Measurements from ENCODE around the gene LCK. TPM values are rescaled to one million over a fixed set of nuclear protein-coding genes. Genes with fewer than 3 reads are reported as not detected.
A peak's percentile ranks its signal among the peaks of the same experiment; 100 is the strongest.

LCK gene
- total and polyA plus RNA-seq, 10 of the 15 experiments (the other 5 are each of a cell fraction or from before 2014, with no cell fraction given) = 31.5 to 173 (median 119) TPM

DNA sequence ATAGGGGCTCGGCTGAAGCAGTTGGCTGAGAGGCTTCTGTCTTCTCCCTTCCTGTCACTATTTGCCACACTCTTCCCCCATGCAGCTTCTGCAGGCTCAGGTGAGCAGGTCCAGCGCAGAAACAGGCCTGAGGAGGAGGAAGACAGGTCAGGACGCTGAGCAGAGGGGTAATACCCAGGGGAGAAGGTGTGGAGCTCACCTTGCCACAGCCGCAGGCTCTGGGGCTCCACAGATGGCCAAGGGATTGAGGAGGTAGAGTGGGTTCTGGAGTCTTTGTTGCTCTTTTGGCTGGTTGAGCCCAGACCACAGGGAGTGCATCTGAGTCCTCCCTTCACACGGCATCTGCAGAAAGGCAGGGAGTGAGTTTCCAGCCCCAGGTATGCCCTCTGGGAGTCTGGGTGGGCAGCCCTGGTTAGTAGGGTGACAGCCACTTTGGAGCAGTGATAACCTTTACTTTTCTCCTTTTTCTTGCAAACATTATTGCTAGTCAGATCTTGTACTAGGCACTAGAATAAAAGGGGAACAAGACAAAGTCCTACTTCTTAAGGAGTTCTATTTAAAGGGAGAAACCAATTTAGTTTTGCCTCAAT, 19.1 kb upstream of the LCK start:
- POLR2A ChIA-PET = no interaction called here
- DNase-seq (ENCODE audit: low read depth, low spot score) (no peak), ATAC-seq (no peak; the same call in 2 of the 3 replicates), FAIRE-seq (no peak)
- H3K4me3 ChIP-seq = no peak overlapping the region
- BruUV-seq (replicated peaks) = no TSS peak
- no peaks in the 10 kb centered on the region for H3K9me3 ChIP-seq (replicated peaks; ENCODE audit: control insufficient read depth, insufficient read depth, low read length)
- SMC1A ChIA-PET (ENCODE audit: uncharacterized antibody, unreplicated experiment) = interaction anchor here (0.8 kb wide), 1 partner anchor 13 kb away, joined by 3 read pairs; no protein-coding TSS in a partner anchor
- H3K4me1 ChIP-seq (ENCODE audit: control insufficient read depth, insufficient read depth, low read length) = no peaks in the 10 kb centered on the region
- no peaks in the 10 kb centered on the region for H3K27me3 ChIP-seq (replicated peaks in 1 of 2; ENCODE audit: control insufficient read depth in 2 of 2, insufficient read depth in 2 of 2, low read length in 1 of 2)
- no peak overlapping the region for H3K4me2 ChIP-seq (ENCODE audit: control insufficient read depth, insufficient read depth)
- TF ChIP-seq, protein P1, sequence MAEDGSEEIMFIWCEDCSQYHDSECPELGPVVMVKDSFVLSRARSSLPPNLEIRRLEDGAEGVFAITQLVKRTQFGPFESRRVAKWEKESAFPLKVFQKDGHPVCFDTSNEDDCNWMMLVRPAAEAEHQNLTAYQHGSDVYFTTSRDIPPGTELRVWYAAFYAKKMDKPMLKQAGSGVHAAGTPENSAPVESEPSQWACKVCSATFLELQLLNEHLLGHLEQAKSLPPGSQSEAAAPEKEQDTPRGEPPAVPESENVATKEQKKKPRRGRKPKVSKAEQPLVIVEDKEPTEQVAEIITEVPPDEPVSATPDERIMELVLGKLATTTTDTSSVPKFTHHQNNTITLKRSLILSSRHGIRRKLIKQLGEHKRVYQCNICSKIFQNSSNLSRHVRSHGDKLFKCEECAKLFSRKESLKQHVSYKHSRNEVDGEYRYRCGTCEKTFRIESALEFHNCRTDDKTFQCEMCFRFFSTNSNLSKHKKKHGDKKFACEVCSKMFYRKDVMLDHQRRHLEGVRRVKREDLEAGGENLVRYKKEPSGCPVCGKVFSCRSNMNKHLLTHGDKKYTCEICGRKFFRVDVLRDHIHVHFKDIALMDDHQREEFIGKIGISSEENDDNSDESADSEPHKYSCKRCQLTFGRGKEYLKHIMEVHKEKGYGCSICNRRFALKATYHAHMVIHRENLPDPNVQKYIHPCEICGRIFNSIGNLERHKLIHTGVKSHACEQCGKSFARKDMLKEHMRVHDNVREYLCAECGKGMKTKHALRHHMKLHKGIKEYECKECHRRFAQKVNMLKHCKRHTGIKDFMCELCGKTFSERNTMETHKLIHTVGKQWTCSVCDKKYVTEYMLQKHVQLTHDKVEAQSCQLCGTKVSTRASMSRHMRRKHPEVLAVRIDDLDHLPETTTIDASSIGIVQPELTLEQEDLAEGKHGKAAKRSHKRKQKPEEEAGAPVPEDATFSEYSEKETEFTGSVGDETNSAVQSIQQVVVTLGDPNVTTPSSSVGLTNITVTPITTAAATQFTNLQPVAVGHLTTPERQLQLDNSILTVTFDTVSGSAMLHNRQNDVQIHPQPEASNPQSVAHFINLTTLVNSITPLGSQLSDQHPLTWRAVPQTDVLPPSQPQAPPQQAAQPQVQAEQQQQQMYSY (CRISPR knock-in tag; IDR thresholded peaks at IDR 0.05) = no peak
- TF ChIP-seq ZNF217 (IDR thresholded peaks at IDR 0.05) (no peak), POLR2A (IDR thresholded peaks at IDR 0.05; ENCODE audit: low read depth, low read length) (peak; percentile 51)
- TF ChIP-seq, protein P2, sequence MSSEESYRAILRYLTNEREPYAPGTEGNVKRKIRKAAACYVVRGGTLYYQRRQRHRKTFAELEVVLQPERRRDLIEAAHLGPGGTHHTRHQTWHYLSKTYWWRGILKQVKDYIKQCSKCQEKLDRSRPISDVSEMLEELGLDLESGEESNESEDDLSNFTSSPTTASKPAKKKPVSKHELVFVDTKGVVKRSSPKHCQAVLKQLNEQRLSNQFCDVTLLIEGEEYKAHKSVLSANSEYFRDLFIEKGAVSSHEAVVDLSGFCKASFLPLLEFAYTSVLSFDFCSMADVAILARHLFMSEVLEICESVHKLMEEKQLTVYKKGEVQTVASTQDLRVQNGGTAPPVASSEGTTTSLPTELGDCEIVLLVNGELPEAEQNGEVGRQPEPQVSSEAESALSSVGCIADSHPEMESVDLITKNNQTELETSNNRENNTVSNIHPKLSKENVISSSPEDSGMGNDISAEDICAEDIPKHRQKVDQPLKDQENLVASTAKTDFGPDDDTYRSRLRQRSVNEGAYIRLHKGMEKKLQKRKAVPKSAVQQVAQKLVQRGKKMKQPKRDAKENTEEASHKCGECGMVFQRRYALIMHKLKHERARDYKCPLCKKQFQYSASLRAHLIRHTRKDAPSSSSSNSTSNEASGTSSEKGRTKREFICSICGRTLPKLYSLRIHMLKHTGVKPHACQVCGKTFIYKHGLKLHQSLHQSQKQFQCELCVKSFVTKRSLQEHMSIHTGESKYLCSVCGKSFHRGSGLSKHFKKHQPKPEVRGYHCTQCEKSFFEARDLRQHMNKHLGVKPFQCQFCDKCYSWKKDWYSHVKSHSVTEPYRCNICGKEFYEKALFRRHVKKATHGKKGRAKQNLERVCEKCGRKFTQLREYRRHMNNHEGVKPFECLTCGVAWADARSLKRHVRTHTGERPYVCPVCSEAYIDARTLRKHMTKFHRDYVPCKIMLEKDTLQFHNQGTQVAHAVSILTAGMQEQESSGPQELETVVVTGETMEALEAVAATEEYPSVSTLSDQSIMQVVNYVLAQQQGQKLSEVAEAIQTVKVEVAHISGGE (CRISPR knock-in tag; IDR thresholded peaks at IDR 0.05) = no peak
- intact Hi-C loops (cut with micrococcal nuclease; ENCODE audit: unreplicated experiment) = no loop called here
- peaks cover 15 to 19% of the 10 kb centered on the region in 2 experiments; a peak in 3 of 4 replicates for H3K36me3 ChIP-seq (ENCODE audit: control insufficient read depth in 2 of 2, insufficient read depth in 2 of 2, low read length in 1 of 2)
- 72% methylated on average over 5 of the region's 5 CpGs for WGBS (ENCODE audit: insufficient coverage, insufficient replicate concordance, low lambda C conversion rate, missing lambda C conversion rate)
- in situ Hi-C loops (cut with MboI) = no loop called here
- CTCF ChIA-PET = interaction anchor here (0.8 to 2.8 kb wide), 4 partner anchors 11 to 101 kb away, joined by 3 to 9 read pairs (median 4); no protein-coding TSS in a partner anchor
- no peak overlapping the region for H3K27ac ChIP-seq (ENCODE audit: control insufficient read depth, insufficient read depth)
- no peaks in the 10 kb centered on the region for H4K20me1 ChIP-seq (ENCODE audit: control insufficient read depth, insufficient read depth)
- H3K79me2 ChIP-seq (ENCODE audit: control insufficient read depth, insufficient read depth, low read length) = no peaks in the 10 kb centered on the region
- H3K9ac ChIP-seq (ENCODE audit: control insufficient read depth, insufficient read depth, low read length) = no peak overlapping the region
- RAD21 ChIA-PET (ENCODE audit: unreplicated experiment) = no interaction called here
- H2AFZ ChIP-seq (ENCODE audit: control insufficient read depth, low read depth, low read length) = no peak overlapping the region
